ENCODE data around the gene CHD6. TPM values are rescaled to one million over a fixed set of nuclear protein-coding genes. Genes with fewer than 3 reads are reported as not detected.

CHD6 gene
- polyA plus RNA-seq, 1 donor (not counting 4 experiments of a cell fraction or from before 2014, with no cell fraction given) = 6.8 TPM

GRCh38 chr20:41601742-41602141 is 16.4 kb downstream of the CHD6 start:
- no peak overlapping the region for H2AFZ ChIP-seq (ENCODE audit: control insufficient read depth, low read length)
- H3K4me3 ChIP-seq (ENCODE audit: control insufficient read depth in 2 of 3, extremely low read depth in 1 of 3, insufficient read depth in 2 of 3, low read depth in 1 of 3, low read length in 3 of 3) = no peak overlapping the region
- H3K9me1 ChIP-seq (ENCODE audit: control insufficient read depth, extremely low read depth, insufficient read depth, low read length) = no peaks in the 10 kb centered on the region
- no peak for DNase-seq (ENCODE audit: low read depth, low spot score)
- no peak overlapping the region for H3K27ac ChIP-seq (ENCODE audit: control insufficient read depth, insufficient read depth, low read length)
- no peak for FAIRE-seq
- H3K4me2 ChIP-seq (ENCODE audit: control insufficient read depth, extremely low read depth, insufficient read depth, low read depth, low read length) = no peak overlapping the region
- no peaks in the 10 kb centered on the region for H3K4me1 ChIP-seq (ENCODE audit: control insufficient read depth, extremely low read depth, insufficient read depth, low read length)
- no peaks in the 10 kb centered on the region for H3K36me3 ChIP-seq (ENCODE audit: control insufficient read depth in 2 of 2, extremely low read depth in 1 of 2, insufficient read depth in 2 of 2, low read length in 2 of 2)
- H4K20me1 ChIP-seq (ENCODE audit: control insufficient read depth, extremely low read depth, insufficient read depth, low read length) = no peaks in the 10 kb centered on the region
- H3K9ac ChIP-seq (ENCODE audit: control insufficient read depth, extremely low read depth, insufficient read depth, low read length) = no peak overlapping the region
- H3K79me2 ChIP-seq (ENCODE audit: control insufficient read depth, insufficient read depth, low read length) = peaks cover 45% of the 10 kb centered on the region
- TF ChIP-seq EZH2 (IDR thresholded peaks at IDR 0.05; ENCODE audit: low read length) = no peak
- TF ChIP-seq, protein P1, sequence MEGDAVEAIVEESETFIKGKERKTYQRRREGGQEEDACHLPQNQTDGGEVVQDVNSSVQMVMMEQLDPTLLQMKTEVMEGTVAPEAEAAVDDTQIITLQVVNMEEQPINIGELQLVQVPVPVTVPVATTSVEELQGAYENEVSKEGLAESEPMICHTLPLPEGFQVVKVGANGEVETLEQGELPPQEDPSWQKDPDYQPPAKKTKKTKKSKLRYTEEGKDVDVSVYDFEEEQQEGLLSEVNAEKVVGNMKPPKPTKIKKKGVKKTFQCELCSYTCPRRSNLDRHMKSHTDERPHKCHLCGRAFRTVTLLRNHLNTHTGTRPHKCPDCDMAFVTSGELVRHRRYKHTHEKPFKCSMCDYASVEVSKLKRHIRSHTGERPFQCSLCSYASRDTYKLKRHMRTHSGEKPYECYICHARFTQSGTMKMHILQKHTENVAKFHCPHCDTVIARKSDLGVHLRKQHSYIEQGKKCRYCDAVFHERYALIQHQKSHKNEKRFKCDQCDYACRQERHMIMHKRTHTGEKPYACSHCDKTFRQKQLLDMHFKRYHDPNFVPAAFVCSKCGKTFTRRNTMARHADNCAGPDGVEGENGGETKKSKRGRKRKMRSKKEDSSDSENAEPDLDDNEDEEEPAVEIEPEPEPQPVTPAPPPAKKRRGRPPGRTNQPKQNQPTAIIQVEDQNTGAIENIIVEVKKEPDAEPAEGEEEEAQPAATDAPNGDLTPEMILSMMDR (optimal IDR thresholded peaks at IDR 0.05 in 1 of 3, IDR thresholded peaks at IDR 0.05 in 1 of 3, conservative IDR thresholded peaks at IDR 0.05 in 1 of 3; ENCODE audit: extremely low read depth in 1 of 3, insufficient read depth in 2 of 3, low read length in 3 of 3) = no peak
- no peaks in the 10 kb centered on the region for H3K27me3 ChIP-seq (ENCODE audit: control insufficient read depth, extremely low read depth, insufficient read depth, low read length)
- dilution Hi-C loops (cut with MboI; ENCODE audit: extremely low pct_ligation_motif_present, low sequenced_read_pairs) = no loop called here
- peaks cover 10% of the 10 kb centered on the region for H3K9me3 ChIP-seq (ENCODE audit: control insufficient read depth, low read depth, low read length)

- Histone ChIP-seq H3K27me3 (ENCODE audit: control insufficient read depth, extremely low read depth, insufficient read depth, low read length) (no peaks in the 10 kb centered on the region), H3K79me2 (ENCODE audit: control insufficient read depth, insufficient read depth, low read length) (peaks cover 48% of the 10 kb centered on the region), H3K9ac (ENCODE audit: control insufficient read depth, extremely low read depth, insufficient read depth, low read length) (no peak overlapping the region), H3K9me1 (ENCODE audit: control insufficient read depth, extremely low read depth, insufficient read depth, low read length) (no peaks in the 10 kb centered on the region), H3K4me2 (ENCODE audit: control insufficient read depth, extremely low read depth, insufficient read depth, low read depth, low read length) (no peak overlapping the region), H3K36me3 (ENCODE audit: control insufficient read depth in 2 of 2, extremely low read depth in 1 of 2, insufficient read depth in 2 of 2, low read length in 2 of 2) (no peaks in the 10 kb centered on the region), H3K4me3 (ENCODE audit: control insufficient read depth in 2 of 3, extremely low read depth in 1 of 3, insufficient read depth in 2 of 3, low read depth in 1 of 3, low read length in 3 of 3) (no peak overlapping the region), H2AFZ (ENCODE audit: control insufficient read depth, low read length) (no peak overlapping the region), H3K9me3 (ENCODE audit: control insufficient read depth, low read depth, low read length) (peaks cover 10% of the 10 kb centered on the region), H4K20me1 (ENCODE audit: control insufficient read depth, extremely low read depth, insufficient read depth, low read length) (no peaks in the 10 kb centered on the region), H3K4me1 (ENCODE audit: control insufficient read depth, extremely low read depth, insufficient read depth, low read length) (no peaks in the 10 kb centered on the region), H3K27ac (ENCODE audit: control insufficient read depth, insufficient read depth, low read length) (no peak overlapping the region)
- no peak for DNase-seq (ENCODE audit: low read depth, low spot score)
- FAIRE-seq = no peak
- dilution Hi-C loops (cut with MboI; ENCODE audit: extremely low pct_ligation_motif_present, low sequenced_read_pairs) = no loop called here
- TF ChIP-seq, protein P1 (optimal IDR thresholded peaks at IDR 0.05 in 1 of 3, IDR thresholded peaks at IDR 0.05 in 1 of 3, conservative IDR thresholded peaks at IDR 0.05 in 1 of 3; ENCODE audit: extremely low read depth in 1 of 3, insufficient read depth in 2 of 3, low read length in 3 of 3) = no peak
- no peak for TF ChIP-seq EZH2 (IDR thresholded peaks at IDR 0.05; ENCODE audit: low read length)
Observed at GRCh38 chr20:41600926-41601631, 17.1 kb downstream of the CHD6 start.

All from keratinocyte (primary cell).